OCI-LY1 (cell line): ENCODE data around the gene SRP19.
"Not testable (repeated sequence)": the region's sequence is repeated elsewhere in the genome, so short reads cannot be mapped to it uniquely, and the experiment has no call there.

Source experiments
- H2AFZ ChIP-seq: fragments of 200-600 bp; sonication (generic), shearing (Covaris generic); 2 replicates; pipeline ENCODE4 v1.6.0; 2014; ENCODE audit warnings: antibody characterized with exemption, mild to moderate bottlenecking, low read length
- H3F3A ChIP-seq: fragments of 200-600 bp; sonication (generic), shearing (Covaris generic); 2 replicates; pipeline ENCODE4 v1.6.0; 2014; ENCODE audit warnings: mild to moderate bottlenecking, antibody characterized with exemption, low read length, moderate library complexity; ENCODE audit not compliant: insufficient read depth
- H3K27ac ChIP-seq: fragments of 200-600 bp; sonication (generic); 2 replicates; pipeline ENCODE4 v1.5.1; 2014; ENCODE audit warnings: low read length, mixed run types, mild to moderate bottlenecking, low read depth; ENCODE audit not compliant: poor library complexity, severe bottlenecking
- H3K27me3 ChIP-seq: fragments of 200-600 bp; sonication (generic); 2 replicates; pipeline ENCODE4 v1.6.0; 2014; ENCODE audit warnings: antibody characterized with exemption, mild to moderate bottlenecking, low read length, moderate library complexity; ENCODE audit not compliant: insufficient read depth
- H3K36me3 ChIP-seq: fragments of 200-600 bp; sonication (generic); 2 replicates; pipeline ENCODE4 v1.6.1; 2014; ENCODE audit warnings: mild to moderate bottlenecking, antibody characterized with exemption, low read length, moderate library complexity, mixed read lengths; ENCODE audit not compliant: insufficient read depth
- H3K4me1 ChIP-seq: fragments of 200-600 bp; sonication (generic); 2 replicates; pipeline ENCODE4 v1.5.1; 2014; ENCODE audit warnings: mild to moderate bottlenecking, low read length, moderate library complexity; ENCODE audit not compliant: insufficient read depth, severe bottlenecking
- H3K4me2 ChIP-seq: fragments of 200-600 bp; sonication (generic), shearing (Covaris generic); 2 replicates; pipeline ENCODE4 v1.6.1; 2014; ENCODE audit warnings: low read length
- H3K4me3 ChIP-seq: fragments of 200-600 bp; sonication (generic); 2 replicates; pipeline ENCODE4 v1.5.1; 2014; ENCODE audit warnings: low read length, low read depth, mild to moderate bottlenecking, mixed read lengths; ENCODE audit not compliant: poor library complexity, severe bottlenecking
- H3K79me2 ChIP-seq: fragments of 200-600 bp; shearing (Covaris generic); 2 replicates; pipeline ENCODE4 v1.6.1; 2016; ENCODE audit warnings: mixed run types, low read length, mixed read lengths; ENCODE audit not compliant: insufficient read depth
- H3K9ac ChIP-seq: fragments of 200-600 bp; sonication (generic), shearing (Covaris generic); 2 replicates; pipeline ENCODE4 v1.6.1; 2014; ENCODE audit warnings: mild to moderate bottlenecking, low read length, mixed read lengths
- H3K9me2 ChIP-seq: fragments of 200-600 bp; sonication (generic), shearing (Covaris generic); 2 replicates; pipeline ENCODE4 v1.6.1; 2014; ENCODE audit warnings: low read depth, mild to moderate bottlenecking, low read length, mixed read lengths
- H3K9me3 ChIP-seq: fragments of 200-600 bp; shearing (Covaris generic); 2 replicates; pipeline ENCODE4 v1.6.1; 2014; ENCODE audit warnings: low read length, mixed read lengths
- H4K20me1 ChIP-seq: fragments of 200-600 bp; sonication (generic), shearing (Covaris generic); 2 replicates; pipeline ENCODE4 v1.6.0; 2016; ENCODE audit warnings: mild to moderate bottlenecking, low read length; ENCODE audit not compliant: insufficient read depth
- EZH2 ChIP-seq: fragments of 200-600 bp; sonication (generic), shearing (Covaris generic); IDR thresholded peaks from 2 replicates; pipeline ENCODE4 v1.8.0; 2017; ENCODE audit warnings: borderline replicate concordance, mixed run types, mild to moderate bottlenecking, antibody characterized with exemption, low read length, moderate library complexity, mixed read lengths
- TF ChIP-seq, protein P1 (sequence below): fragments of 200-600 bp; sonication (generic), shearing (Covaris generic); IDR thresholded peaks from 2 replicates; pipeline ENCODE4 v1.5.1; 2017; ENCODE audit warnings: mild to moderate bottlenecking, antibody characterized with exemption, low read length, moderate library complexity, mixed read lengths

Gene SRP19

DNA sequence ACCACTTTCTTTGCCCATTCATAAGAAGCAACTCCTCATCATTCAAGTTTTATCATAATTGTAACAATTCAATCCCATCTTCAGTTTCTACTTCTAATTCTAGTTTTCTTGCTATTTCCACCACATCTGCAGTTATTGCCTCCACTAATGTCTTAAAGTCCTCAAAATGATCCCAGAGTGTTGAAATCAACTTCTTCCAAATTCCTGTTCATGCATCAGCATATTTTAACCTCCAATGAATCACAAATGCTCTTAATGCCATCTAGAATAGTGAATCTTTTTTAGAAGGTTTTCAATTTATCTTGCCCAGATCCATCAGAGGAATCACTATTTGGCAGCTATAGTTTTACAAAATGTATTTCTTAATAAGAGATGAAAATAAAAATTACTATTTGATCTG is 3.2 kb upstream of the SRP19 start:
- H3K9me3 ChIP-seq: peaks cover 11% of the 10 kb centered on the region; the same call in 1 of the 2 replicates
- no peaks in the 10 kb centered on the region; the same call in 1 of the 2 replicates for H3K27me3 ChIP-seq
- H3K4me1 ChIP-seq: peaks cover 19% of the 10 kb centered on the region
- peaks cover 17% of the 10 kb centered on the region for H3K79me2 ChIP-seq
- H3K4me3 ChIP-seq: no peak overlapping the region
- H3K36me3 ChIP-seq: peaks cover 7% of the 10 kb centered on the region; the same call in 1 of the 2 replicates
- H3F3A ChIP-seq: no peaks in the 10 kb centered on the region
- H3K4me2 ChIP-seq: no peak overlapping the region
- no peak for TF ChIP-seq EZH2
- TF ChIP-seq, protein P1, sequence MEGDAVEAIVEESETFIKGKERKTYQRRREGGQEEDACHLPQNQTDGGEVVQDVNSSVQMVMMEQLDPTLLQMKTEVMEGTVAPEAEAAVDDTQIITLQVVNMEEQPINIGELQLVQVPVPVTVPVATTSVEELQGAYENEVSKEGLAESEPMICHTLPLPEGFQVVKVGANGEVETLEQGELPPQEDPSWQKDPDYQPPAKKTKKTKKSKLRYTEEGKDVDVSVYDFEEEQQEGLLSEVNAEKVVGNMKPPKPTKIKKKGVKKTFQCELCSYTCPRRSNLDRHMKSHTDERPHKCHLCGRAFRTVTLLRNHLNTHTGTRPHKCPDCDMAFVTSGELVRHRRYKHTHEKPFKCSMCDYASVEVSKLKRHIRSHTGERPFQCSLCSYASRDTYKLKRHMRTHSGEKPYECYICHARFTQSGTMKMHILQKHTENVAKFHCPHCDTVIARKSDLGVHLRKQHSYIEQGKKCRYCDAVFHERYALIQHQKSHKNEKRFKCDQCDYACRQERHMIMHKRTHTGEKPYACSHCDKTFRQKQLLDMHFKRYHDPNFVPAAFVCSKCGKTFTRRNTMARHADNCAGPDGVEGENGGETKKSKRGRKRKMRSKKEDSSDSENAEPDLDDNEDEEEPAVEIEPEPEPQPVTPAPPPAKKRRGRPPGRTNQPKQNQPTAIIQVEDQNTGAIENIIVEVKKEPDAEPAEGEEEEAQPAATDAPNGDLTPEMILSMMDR: no peak
- no peaks in the 10 kb centered on the region for H3K9me2 ChIP-seq
- H4K20me1 ChIP-seq: no peaks in the 10 kb centered on the region
- no peak overlapping the region for H3K9ac ChIP-seq
- no peak overlapping the region for H3K27ac ChIP-seq
- H2AFZ ChIP-seq: no peak overlapping the region

DNA sequence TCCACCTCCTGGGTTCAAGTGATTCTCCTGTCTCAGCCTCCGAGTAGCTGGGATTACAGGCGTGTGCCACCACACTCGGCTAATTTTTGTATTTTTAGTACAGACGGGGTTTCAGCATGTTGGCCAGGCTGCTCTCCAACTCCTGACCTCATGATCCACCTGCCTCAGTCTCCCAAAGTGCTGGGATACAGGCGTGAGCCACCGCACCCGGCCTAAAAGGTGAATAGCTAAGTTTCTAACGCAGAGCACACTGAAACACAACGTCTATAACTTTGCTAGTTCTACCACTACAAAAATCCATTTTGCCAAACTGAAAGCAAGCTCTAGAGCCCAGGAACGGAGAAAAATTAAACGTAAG is 537 bp upstream of the SRP19 start:
- not testable (repeated sequence) for H3K27me3 ChIP-seq, H3K9me3 ChIP-seq, H3K9me2 ChIP-seq, H4K20me1 ChIP-seq, H3F3A ChIP-seq
- peak overlapping the region; percentile 99 for H3K4me2 ChIP-seq
- peaks cover 33% of the 10 kb centered on the region for H3K36me3 ChIP-seq
- peak overlapping the region; percentile 76 for H3K4me3 ChIP-seq
- H3K27ac ChIP-seq: peak overlapping the region; percentile 59
- H2AFZ ChIP-seq: peak overlapping the region; percentile 100
- H3K4me1 ChIP-seq: peaks cover 27% of the 10 kb centered on the region
- H3K79me2 ChIP-seq: peaks cover 29% of the 10 kb centered on the region
- peak overlapping the region; percentile 80 for H3K9ac ChIP-seq

DNA sequence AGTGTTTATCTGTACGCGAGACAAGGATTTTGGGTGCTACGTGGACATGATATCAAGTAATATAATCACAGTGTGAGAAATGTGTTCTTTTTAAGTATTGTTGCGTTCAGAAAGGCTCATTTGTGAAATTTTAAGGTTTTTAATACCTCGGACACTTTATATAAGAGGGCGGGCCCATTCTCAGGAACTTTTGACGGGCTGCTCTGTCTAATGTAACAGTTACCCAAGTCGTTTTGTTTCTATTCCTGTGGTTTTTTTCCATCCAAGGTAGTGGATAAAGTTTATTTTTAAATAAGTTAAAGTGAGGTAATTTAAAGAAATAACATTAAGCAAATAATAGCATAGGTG is 525 bp downstream of the SRP19 start:
- peak overlapping the region; percentile 59 for H3K27ac ChIP-seq
- H3K36me3 ChIP-seq: peaks cover 44% of the 10 kb centered on the region
- peak overlapping the region; percentile 76 for H3K4me3 ChIP-seq
- H3K9me2 ChIP-seq: no peaks in the 10 kb centered on the region
- TF ChIP-seq, protein P1: no peak
- TF ChIP-seq EZH2: no peak
- peak overlapping the region; percentile 99 for H3K4me2 ChIP-seq
- no peaks in the 10 kb centered on the region for H4K20me1 ChIP-seq
- H2AFZ ChIP-seq: no peak overlapping the region
- H3K9me3 ChIP-seq: no peaks in the 10 kb centered on the region
- H3K4me1 ChIP-seq: peaks cover 27% of the 10 kb centered on the region
- peak overlapping the region; percentile 80 for H3K9ac ChIP-seq
- no peaks in the 10 kb centered on the region for H3K27me3 ChIP-seq
- no peaks in the 10 kb centered on the region for H3F3A ChIP-seq
- peaks cover 29% of the 10 kb centered on the region for H3K79me2 ChIP-seq

DNA sequence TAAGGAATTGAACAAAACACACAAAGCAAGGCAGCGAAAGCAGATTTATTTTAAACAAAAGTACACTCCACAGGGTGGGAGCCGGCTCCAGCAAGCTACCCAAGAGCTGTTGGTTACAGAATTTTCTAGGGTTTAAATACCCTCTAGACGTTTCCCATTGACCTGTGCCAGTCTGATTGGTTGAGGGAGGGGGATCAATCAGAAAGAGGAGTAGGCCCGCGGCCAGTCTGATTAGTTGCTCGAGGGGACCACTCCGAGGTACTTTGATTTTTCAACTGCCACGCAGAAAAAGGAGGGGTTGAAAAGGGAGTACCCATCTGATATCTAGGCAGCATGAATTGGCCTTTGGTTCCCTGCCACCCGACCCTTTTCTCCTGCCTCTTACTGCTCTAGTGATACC is 998 bp downstream of the SRP19 start:
- peaks cover 49% of the 10 kb centered on the region for H3K36me3 ChIP-seq

More for the DNA sequence above, 998 bp downstream of the SRP19 start:
- peak overlapping the region; percentile 99 for H3K4me2 ChIP-seq
- H3K4me1 ChIP-seq: peaks cover 27% of the 10 kb centered on the region
- no peaks in the 10 kb centered on the region for H4K20me1 ChIP-seq
- H3K27me3 ChIP-seq: no peaks in the 10 kb centered on the region
- H3F3A ChIP-seq: no peaks in the 10 kb centered on the region
- no peaks in the 10 kb centered on the region for H3K9me3 ChIP-seq
- no peak overlapping the region for H3K27ac ChIP-seq
- no peak overlapping the region for H2AFZ ChIP-seq
- no peaks in the 10 kb centered on the region for H3K9me2 ChIP-seq
- TF ChIP-seq, protein P1: no peak
- TF ChIP-seq EZH2: no peak
- H3K9ac ChIP-seq: peak overlapping the region; percentile 80
- peaks cover 29% of the 10 kb centered on the region for H3K79me2 ChIP-seq
- H3K4me3 ChIP-seq: peak overlapping the region; percentile 76
